ENCODE measurements around the gene OPTN.
"Not testable (repeated sequence)": the region's sequence is repeated elsewhere in the genome, so short reads cannot be mapped to it uniquely, and the experiment has no call there.

Gene OPTN

DNA sequence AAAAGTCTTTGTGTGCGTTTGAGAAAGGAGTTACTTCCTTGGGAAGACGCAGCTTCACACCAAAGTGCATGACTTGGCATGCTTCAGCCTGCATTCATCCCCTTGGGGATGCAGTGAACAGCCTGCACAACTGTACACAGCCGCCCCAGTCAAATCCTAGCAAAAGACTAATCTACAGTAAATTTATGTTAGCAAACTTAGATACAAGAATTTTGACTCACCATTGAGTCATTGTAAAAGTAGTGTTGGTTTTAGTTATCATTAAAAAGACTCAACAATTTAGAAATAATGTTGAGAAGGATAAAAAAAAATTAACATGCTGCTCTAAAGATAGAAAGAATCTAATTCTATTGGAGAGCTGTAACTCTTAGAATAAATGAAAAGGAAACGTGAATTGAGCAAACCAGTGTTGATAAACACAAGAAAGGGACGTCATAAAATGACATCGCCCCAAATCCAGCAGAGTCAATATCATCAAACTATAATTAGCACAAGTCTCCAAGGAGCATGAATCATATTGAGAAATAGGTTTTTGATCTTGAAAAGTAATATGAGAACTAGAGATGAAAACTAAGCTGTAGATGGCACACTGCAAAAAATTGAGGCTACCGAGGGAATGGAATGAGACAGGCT, 11.9 kb upstream of the OPTN start:
- ChIA-PET CTCF (interaction anchor here (1.2 to 1.8 kb wide), 2 partner anchors 10 to 11 kb away, joined by 3 to 4 read pairs; no protein-coding TSS in a partner anchor), POLR2A (no interaction called here)
- TF ChIP-seq, protein P1, sequence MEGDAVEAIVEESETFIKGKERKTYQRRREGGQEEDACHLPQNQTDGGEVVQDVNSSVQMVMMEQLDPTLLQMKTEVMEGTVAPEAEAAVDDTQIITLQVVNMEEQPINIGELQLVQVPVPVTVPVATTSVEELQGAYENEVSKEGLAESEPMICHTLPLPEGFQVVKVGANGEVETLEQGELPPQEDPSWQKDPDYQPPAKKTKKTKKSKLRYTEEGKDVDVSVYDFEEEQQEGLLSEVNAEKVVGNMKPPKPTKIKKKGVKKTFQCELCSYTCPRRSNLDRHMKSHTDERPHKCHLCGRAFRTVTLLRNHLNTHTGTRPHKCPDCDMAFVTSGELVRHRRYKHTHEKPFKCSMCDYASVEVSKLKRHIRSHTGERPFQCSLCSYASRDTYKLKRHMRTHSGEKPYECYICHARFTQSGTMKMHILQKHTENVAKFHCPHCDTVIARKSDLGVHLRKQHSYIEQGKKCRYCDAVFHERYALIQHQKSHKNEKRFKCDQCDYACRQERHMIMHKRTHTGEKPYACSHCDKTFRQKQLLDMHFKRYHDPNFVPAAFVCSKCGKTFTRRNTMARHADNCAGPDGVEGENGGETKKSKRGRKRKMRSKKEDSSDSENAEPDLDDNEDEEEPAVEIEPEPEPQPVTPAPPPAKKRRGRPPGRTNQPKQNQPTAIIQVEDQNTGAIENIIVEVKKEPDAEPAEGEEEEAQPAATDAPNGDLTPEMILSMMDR (IDR thresholded peaks at IDR 0.05; ENCODE audit: control extremely low read depth, extremely low read depth, low read depth, missing control alignments) = no peak
- DNase-seq (ENCODE audit: extremely low spot score) = no peak

GRCh38 chr10:13089345-13089744, 10.6 kb upstream of the OPTN start:
- ChIA-PET CTCF (no interaction called here), POLR2A (no interaction called here)
- TF ChIP-seq, protein P1 (IDR thresholded peaks at IDR 0.05; ENCODE audit: control extremely low read depth, extremely low read depth, low read depth, missing control alignments) = no peak
- DNase-seq (ENCODE audit: extremely low spot score) = no peak

DNA sequence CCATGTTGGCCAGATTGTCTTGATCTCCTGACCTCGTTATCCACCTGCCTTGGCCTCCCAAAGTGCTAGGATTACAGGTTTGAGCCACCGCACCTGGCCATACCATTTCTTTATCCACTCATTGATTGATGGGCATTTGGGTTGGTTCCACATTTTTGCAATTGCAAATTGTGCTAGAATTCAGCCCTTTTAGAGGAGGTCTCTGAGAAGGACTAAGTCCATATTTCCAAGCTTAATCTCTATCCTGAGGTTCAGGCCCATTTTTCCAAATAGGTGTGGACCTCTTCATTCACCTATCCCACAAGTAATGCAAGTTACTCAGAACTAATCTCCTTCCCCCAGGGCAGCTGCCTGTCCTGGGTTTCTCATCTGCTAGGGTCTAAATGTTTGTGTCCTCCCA, 9.7 kb upstream of the OPTN start:
- ChIA-PET POLR2A (no interaction called here), CTCF (interaction anchor here (0.9 kb wide), 1 partner anchor 21 kb away, joined by 3 read pairs; no protein-coding TSS in a partner anchor)
- no peak for DNase-seq (ENCODE audit: extremely low spot score)
- TF ChIP-seq, protein P1 (IDR thresholded peaks at IDR 0.05; ENCODE audit: control extremely low read depth, extremely low read depth, low read depth, missing control alignments) = no peak

- TF ChIP-seq, protein P1 (IDR thresholded peaks at IDR 0.05; ENCODE audit: control extremely low read depth, extremely low read depth, low read depth, missing control alignments) = no peak
- ChIA-PET CTCF (interaction anchor here (0.9 kb wide), 1 partner anchor 17 kb away, joined by 3 read pairs; no protein-coding TSS in a partner anchor), POLR2A (interaction anchor here (0.6 kb wide), 1 partner anchor 186 kb away, joined by 3 read pairs; no protein-coding TSS in a partner anchor)
- no peak for DNase-seq (ENCODE audit: extremely low spot score)
Measured at GRCh38 chr10:13091801-13092200, 8.2 kb upstream of the OPTN start.

DNA sequence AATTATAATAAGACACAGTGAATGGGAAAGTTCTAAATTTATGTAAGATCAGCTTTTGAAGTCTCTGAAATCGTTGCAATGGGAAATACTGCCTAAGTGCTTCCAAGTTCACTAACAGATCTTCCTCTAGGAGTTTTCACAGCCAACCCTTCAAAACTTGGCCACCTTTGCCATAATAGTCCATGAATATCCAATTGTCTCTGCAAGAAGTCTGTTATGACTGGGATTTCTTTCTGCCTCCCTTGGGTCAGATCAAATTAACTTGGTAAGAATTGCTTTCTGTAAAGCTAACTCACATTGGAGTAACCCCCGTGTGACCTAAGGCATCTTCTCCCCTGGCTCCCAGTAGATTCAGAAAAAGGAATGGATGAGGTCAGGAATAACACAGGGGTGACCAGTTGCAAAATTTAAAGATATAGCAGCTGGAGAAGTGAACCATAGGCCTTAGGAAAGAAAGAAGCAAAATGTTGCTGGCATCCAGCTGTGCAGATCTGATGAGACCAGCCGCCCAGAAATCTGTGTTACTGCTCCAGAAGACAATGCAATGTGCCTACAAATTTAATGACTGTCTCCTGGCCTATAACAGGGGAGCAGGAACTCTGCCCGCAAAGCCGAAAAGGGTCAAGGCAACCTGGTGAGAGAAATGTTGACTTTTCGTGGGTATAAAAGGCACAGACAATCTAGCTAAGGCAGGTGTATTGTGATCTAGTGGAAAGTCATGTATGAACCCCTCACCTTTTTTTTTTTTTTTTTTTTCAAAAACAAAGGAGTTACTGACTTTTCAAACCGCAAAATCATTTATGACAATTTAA, 7.5 kb upstream of the OPTN start:
- no peak for DNase-seq (ENCODE audit: extremely low spot score)
- TF ChIP-seq, protein P1 (IDR thresholded peaks at IDR 0.05; ENCODE audit: control extremely low read depth, extremely low read depth, low read depth, missing control alignments) = no peak
- CTCF ChIA-PET = interaction anchor here (1.4 to 1.8 kb wide), 2 partner anchors 17 to 1272 kb away, joined by 3 to 4 read pairs; no protein-coding TSS in a partner anchor
- POLR2A ChIA-PET = no interaction called here

GRCh38 chr10:13094082-13094481, 5.9 kb upstream of the OPTN start:
- POLR2A ChIA-PET; CTCF ChIA-PET; DNase-seq (ENCODE audit: extremely low spot score): not testable (repeated sequence)

DNA sequence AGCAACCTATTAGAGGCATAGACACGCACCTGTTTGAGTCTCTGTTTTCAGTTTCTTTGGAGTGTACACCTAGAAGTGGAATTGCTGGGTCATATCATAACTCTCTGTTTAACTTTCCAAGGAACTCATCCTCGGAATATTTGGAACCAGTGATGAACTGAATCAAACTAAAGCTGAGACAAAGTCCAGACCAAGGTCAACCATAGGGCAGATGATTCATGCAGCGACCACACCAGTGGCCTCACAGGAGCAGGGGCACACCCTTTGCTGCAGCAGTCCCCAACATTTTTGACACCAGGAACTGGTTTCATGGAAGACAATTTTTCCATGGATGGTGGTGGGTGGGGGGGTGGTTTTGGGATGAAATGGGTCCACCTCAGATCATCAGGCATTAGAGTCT, 4.9 kb upstream of the OPTN start:
- CTCF ChIA-PET = no interaction called here
- no peak for DNase-seq (ENCODE audit: extremely low spot score)
- POLR2A ChIA-PET = no interaction called here
- TF ChIP-seq, protein P1 (IDR thresholded peaks at IDR 0.05; ENCODE audit: control extremely low read depth, extremely low read depth, low read depth, missing control alignments) = no peak
